ENCODE data around the gene IL20.

Gene IL20

GRCh38 chr1:206905295-206906164 lies 40.1 kb downstream of the IL20 start:
- peaks cover 0 to 5% of the 10 kb centered on the region in 2 donors for H3K4me1 ChIP-seq (ENCODE audit: control insufficient read depth in 1 of 2, insufficient read depth in 2 of 2, low read length in 2 of 2)
- no peaks in the 10 kb centered on the region for H3K36me3 ChIP-seq (ENCODE audit: control insufficient read depth in 1 of 2, insufficient read depth in 2 of 2, low read length in 2 of 2)
- H3K9me3 ChIP-seq (ENCODE audit: control insufficient read depth in 1 of 2, low read length in 2 of 2): no peaks in the 10 kb centered on the region
- H3K27me3 ChIP-seq (ENCODE audit: low read depth, low read length): peaks cover 5% of the 10 kb centered on the region
- H3K27ac ChIP-seq (ENCODE audit: low read length): no peak overlapping the region
- H3K4me3 ChIP-seq (ENCODE audit: low read depth in 1 of 2, low read length in 2 of 2): no peak overlapping the region

- H3K4me1 ChIP-seq (ENCODE audit: control insufficient read depth in 1 of 2, insufficient read depth in 2 of 2, low read length in 2 of 2): peaks cover 5% of the 10 kb centered on the region in 2 donors
- no peaks in the 10 kb centered on the region for H3K36me3 ChIP-seq (ENCODE audit: control insufficient read depth in 1 of 2, insufficient read depth in 2 of 2, low read length in 2 of 2)
- no peak overlapping the region for H3K4me3 ChIP-seq (ENCODE audit: low read depth in 1 of 2, low read length in 2 of 2)
- no peak overlapping the region for H3K27ac ChIP-seq (ENCODE audit: low read length)
- H3K9me3 ChIP-seq (ENCODE audit: control insufficient read depth in 1 of 2, low read length in 2 of 2): no peaks in the 10 kb centered on the region
- H3K27me3 ChIP-seq (ENCODE audit: low read depth, low read length): peaks cover 5% of the 10 kb centered on the region
Observed at GRCh38 chr1:206907304-206907991, 42.0 kb downstream of the IL20 start.

- H3K27ac ChIP-seq (ENCODE audit: low read length): no peak overlapping the region
- H3K4me3 ChIP-seq (ENCODE audit: low read depth in 1 of 2, low read length in 2 of 2): no peak overlapping the region
- H3K27me3 ChIP-seq (ENCODE audit: low read depth, low read length): peaks cover 9% of the 10 kb centered on the region
- H3K9me3 ChIP-seq (ENCODE audit: control insufficient read depth in 1 of 2, low read length in 2 of 2): no peaks in the 10 kb centered on the region
- H3K4me1 ChIP-seq (ENCODE audit: control insufficient read depth in 1 of 2, insufficient read depth in 2 of 2, low read length in 2 of 2): peaks cover 5% of the 10 kb centered on the region in 2 donors
- no peaks in the 10 kb centered on the region for H3K36me3 ChIP-seq (ENCODE audit: control insufficient read depth in 1 of 2, insufficient read depth in 2 of 2, low read length in 2 of 2)
Observed at GRCh38 chr1:206908038-206908437, 42.6 kb downstream of the IL20 start.

- H3K27ac ChIP-seq (ENCODE audit: low read length): no peak overlapping the region
Observed at GRCh38 chr1:206909161-206909882, 43.9 kb downstream of the IL20 start.

GRCh38 chr1:206909883-206910318 lies 44.5 kb downstream of the IL20 start:
- H3K4me1 ChIP-seq (ENCODE audit: control insufficient read depth in 1 of 2, insufficient read depth in 2 of 2, low read length in 2 of 2): peaks cover 5% of the 10 kb centered on the region in 2 donors
- no peaks in the 10 kb centered on the region for H3K36me3 ChIP-seq (ENCODE audit: control insufficient read depth in 1 of 2, insufficient read depth in 2 of 2, low read length in 2 of 2)
- H3K27ac ChIP-seq (ENCODE audit: low read length): no peak overlapping the region
- peaks cover 9% of the 10 kb centered on the region for H3K27me3 ChIP-seq (ENCODE audit: low read depth, low read length)
- H3K9me3 ChIP-seq (ENCODE audit: control insufficient read depth in 1 of 2, low read length in 2 of 2): no peaks in the 10 kb centered on the region
- peak overlapping the region; percentile 32 to 61 for H3K4me3 ChIP-seq (ENCODE audit: low read depth in 1 of 2, low read length in 2 of 2)

More at GRCh38 chr1:206909161-206909882, 43.9 kb downstream of the IL20 start:
- H3K4me1 ChIP-seq (ENCODE audit: control insufficient read depth in 1 of 2, insufficient read depth in 2 of 2, low read length in 2 of 2): peaks cover 5% of the 10 kb centered on the region in 2 donors
- peaks cover 9% of the 10 kb centered on the region for H3K27me3 ChIP-seq (ENCODE audit: low read depth, low read length)
- H3K36me3 ChIP-seq (ENCODE audit: control insufficient read depth in 1 of 2, insufficient read depth in 2 of 2, low read length in 2 of 2): no peaks in the 10 kb centered on the region
- H3K9me3 ChIP-seq (ENCODE audit: control insufficient read depth in 1 of 2, low read length in 2 of 2): no peaks in the 10 kb centered on the region
- peak overlapping the region; percentile 32 to 61 for H3K4me3 ChIP-seq (ENCODE audit: low read depth in 1 of 2, low read length in 2 of 2)

- Histone ChIP-seq H3K27ac (ENCODE audit: low read length) (no peak overlapping the region), H3K4me3 (ENCODE audit: low read depth in 1 of 2, low read length in 2 of 2) (no peak overlapping the region), H3K9me3 (ENCODE audit: control insufficient read depth in 1 of 2, low read length in 2 of 2) (no peaks in the 10 kb centered on the region), H3K36me3 (ENCODE audit: control insufficient read depth in 1 of 2, insufficient read depth in 2 of 2, low read length in 2 of 2) (no peaks in the 10 kb centered on the region), H3K4me1 (ENCODE audit: control insufficient read depth in 1 of 2, insufficient read depth in 2 of 2, low read length in 2 of 2) (peaks cover 5% of the 10 kb centered on the region in 2 donors), H3K27me3 (ENCODE audit: low read depth, low read length) (peaks cover 9% of the 10 kb centered on the region)
Observed at GRCh38 chr1:206911064-206911663, 45.7 kb downstream of the IL20 start.

- H3K4me1 ChIP-seq (ENCODE audit: control insufficient read depth in 1 of 2, insufficient read depth in 2 of 2, low read length in 2 of 2): peaks cover 5% of the 10 kb centered on the region in 2 donors
- H3K27ac ChIP-seq (ENCODE audit: low read length): no peak overlapping the region
Observed at GRCh38 chr1:206912445-206913095, 47.1 kb downstream of the IL20 start.

GRCh38 chr1:206913766-206914537 lies 48.5 kb downstream of the IL20 start:
- Histone ChIP-seq H3K36me3 (ENCODE audit: control insufficient read depth in 1 of 2, insufficient read depth in 2 of 2, low read length in 2 of 2) (no peaks in the 10 kb centered on the region), H3K4me1 (ENCODE audit: control insufficient read depth in 1 of 2, insufficient read depth in 2 of 2, low read length in 2 of 2) (peaks cover 5% of the 10 kb centered on the region in 2 donors), H3K27ac (ENCODE audit: low read length) (no peak overlapping the region), H3K9me3 (ENCODE audit: control insufficient read depth in 1 of 2, low read length in 2 of 2) (no peaks in the 10 kb centered on the region), H3K4me3 (ENCODE audit: low read depth in 1 of 2, low read length in 2 of 2) (no peak overlapping the region), H3K27me3 (ENCODE audit: low read depth, low read length) (peaks cover 9% of the 10 kb centered on the region)

More at GRCh38 chr1:206912445-206913095, 47.1 kb downstream of the IL20 start:
- no peaks in the 10 kb centered on the region for H3K9me3 ChIP-seq (ENCODE audit: control insufficient read depth in 1 of 2, low read length in 2 of 2)
- no peak overlapping the region for H3K4me3 ChIP-seq (ENCODE audit: low read depth in 1 of 2, low read length in 2 of 2)
- H3K36me3 ChIP-seq (ENCODE audit: control insufficient read depth in 1 of 2, insufficient read depth in 2 of 2, low read length in 2 of 2): no peaks in the 10 kb centered on the region
- peaks cover 9% of the 10 kb centered on the region for H3K27me3 ChIP-seq (ENCODE audit: low read depth, low read length)

GRCh38 chr1:206915030-206915735 lies 49.8 kb downstream of the IL20 start:
- H3K27ac ChIP-seq (ENCODE audit: low read length): no peak overlapping the region
- H3K27me3 ChIP-seq (ENCODE audit: low read depth, low read length): peaks cover 4% of the 10 kb centered on the region
- H3K36me3 ChIP-seq (ENCODE audit: control insufficient read depth in 1 of 2, insufficient read depth in 2 of 2, low read length in 2 of 2): no peaks in the 10 kb centered on the region
- no peak overlapping the region for H3K4me3 ChIP-seq (ENCODE audit: low read depth in 1 of 2, low read length in 2 of 2)
- H3K4me1 ChIP-seq (ENCODE audit: control insufficient read depth in 1 of 2, insufficient read depth in 2 of 2, low read length in 2 of 2): peaks cover 0 to 5% of the 10 kb centered on the region in 2 donors
- H3K9me3 ChIP-seq (ENCODE audit: control insufficient read depth in 1 of 2, low read length in 2 of 2): no peaks in the 10 kb centered on the region

Data from muscle layer of duodenum (tissue), 2 donors.